ENCODE measurements around the gene SMKR1. TPM values are rescaled to one million over a fixed set of nuclear protein-coding genes. Genes with fewer than 3 reads are reported as not detected.

Gene SMKR1
- total and polyA plus RNA-seq, 2 of the 8 experiments (the other 6 are each of a cell fraction or from before 2014, with no cell fraction given): 0.39 to 1.6 TPM

GRCh38 chr7:129525225-129525862 is 23.0 kb downstream of the SMKR1 start (continued):
- TF ChIP-seq CHD7 (IDR thresholded peaks at IDR 0.05; ENCODE audit: insufficient replicate concordance, low read length): no peak
- TF ChIP-seq EP300 (IDR thresholded peaks at IDR 0.05; ENCODE audit: borderline replicate concordance in 1 of 2, low read depth in 2 of 2, low read length in 2 of 2): no peak
- TF ChIP-seq KDM4A (IDR thresholded peaks at IDR 0.05; ENCODE audit: low read depth, low read length, severe bottlenecking): no peak
- TF ChIP-seq NRF1 (IDR thresholded peaks at IDR 0.05; ENCODE audit: low read depth, low read length): no peak
- TF ChIP-seq JUND (IDR thresholded peaks at IDR 0.05; ENCODE audit: low read length): no peak
- TF ChIP-seq YY1 (IDR thresholded peaks at IDR 0.05; ENCODE audit: low read depth, low read length): no peak
- no peak for TF ChIP-seq ATF3 (IDR thresholded peaks at IDR 0.05; ENCODE audit: insufficient read depth, low read depth, low read length)
- no peak for TF ChIP-seq RFX5 (IDR thresholded peaks at IDR 0.05; ENCODE audit: borderline replicate concordance, low read depth, low read length)
- TF ChIP-seq MAFK (IDR thresholded peaks at IDR 0.05; ENCODE audit: low read depth, low read length): no peak
- TF ChIP-seq EGR1 (IDR thresholded peaks at IDR 0.05; ENCODE audit: borderline replicate concordance, low read depth, low read length): no peak
